Uterus (tissue), 4 donors: ENCODE data around the gene SEC14L6. TPM values are rescaled to one million over a fixed set of nuclear protein-coding genes. Genes with fewer than 3 reads are reported as not detected.
"Not testable (repeated sequence)": the region's sequence is repeated elsewhere in the genome, so short reads cannot be mapped to it uniquely, and the experiment has no call there.

Experiments used
- DNase-seq, 2 donors: peaks; one replicate each; pipeline ENCODE4 v3.0.0-alpha.2; 2019 to 2020
- H3K27ac ChIP-seq, 2 donors: fragments of 200-600 bp; sonication (generic); 1 replicate in 1 of 2; 2 replicates in 1 of 2; pipeline ENCODE4 v1.5.1; 2016 to 2018
- H3K27me3 ChIP-seq, 2 donors: fragments of 200-600 bp; sonication (generic); one replicate each; pipeline ENCODE4 v1.5.1; 2018 to 2019; ENCODE audit warnings: control low read depth in 1 of 2
- H3K36me3 ChIP-seq, 2 donors: fragments of 200-600 bp; sonication (generic); one replicate each; pipeline ENCODE4 v1.5.1; 2019; ENCODE audit warnings: control low read depth in 1 of 2
- H3K4me1 ChIP-seq, 2 donors: fragments of 200-600 bp; sonication (generic); one replicate each; pipeline ENCODE4 v1.5.1; 2018 to 2019; ENCODE audit warnings: control low read depth in 1 of 2
- H3K4me3 ChIP-seq, 2 donors: fragments of 200-600 bp; sonication (generic); 1 replicate in 1 of 2; 2 replicates in 1 of 2; pipeline ENCODE4 v1.5.1; 2018 to 2019; ENCODE audit warnings: mild to moderate bottlenecking in 1 of 2
- H3K9me3 ChIP-seq, 2 donors: fragments of 200-600 bp; sonication (generic); one replicate each; pipeline ENCODE4 v1.5.1; 2019; ENCODE audit warnings: control low read depth in 1 of 2
- CTCF ChIP-seq, 4 experiments: fragments of 200-600 bp in 2 of 4; fragments of 450-650 bp in 2 of 4; sonication (generic) in 2 of 4; IDR thresholded peaks; one replicate each; pipeline ENCODE4 v1.5.1; 2016 to 2019; ENCODE audit warnings: antibody characterized with exemption in 4 of 4, mild to moderate bottlenecking in 2 of 4, moderate library complexity in 1 of 4
- POLR2A ChIP-seq, 2 donors: fragments of 450-650 bp; IDR thresholded peaks; one replicate each; pipeline ENCODE4 v1.6.1; 2016; ENCODE audit warnings: antibody characterized with exemption in 2 of 2, mild to moderate bottlenecking in 1 of 2, moderate library complexity in 1 of 2
- intact Hi-C: fragments of 100-400 bp; cut with DNase I; formaldehyde crosslinking; loops from one replicate; pipeline ENCODE4 v1.15.1; 2023; ENCODE audit warnings: low total_unique reads
- total RNA-seq, 4 donors: library from RNA; depleted of rRNA in 3 of 4; stranded (reverse); fragments of >200 nt in 3 of 4; gene quantifications; one replicate each; pipeline versions ENCODE4 v1.1.0 to v1.2.4, GENCODE V29; 2014 to 2023
- donor health status: DM: yes; HTN: yes; CAD: no.

SEC14L6 gene
- total RNA-seq, 4 donors from 2014 or later, result under 0.01 to 4.8 (median 4.0) TPM; not detected in 1

- H3K36me3 ChIP-seq, result no peaks in the 10 kb centered on the region
- intact Hi-C loops, result no loop called here
- TF ChIP-seq CTCF (IDR thresholded peaks at IDR 0.05) (no peak), POLR2A (IDR thresholded peaks at IDR 0.05) (no peak)
- peak overlapping the region in 1 of 2 donors; percentile 62 for H3K27ac ChIP-seq
- H3K27me3 ChIP-seq, result no peaks in the 10 kb centered on the region
- no peaks in the 10 kb centered on the region for H3K9me3 ChIP-seq
- DNase-seq, result no peak
- no peaks in the 10 kb centered on the region for H3K4me1 ChIP-seq
- H3K4me3 ChIP-seq, result peak overlapping the region; percentile 29 to 43
Observed at GRCh38 chr22:30541961-30542810, 4.4 kb downstream of the SEC14L6 start.

- H3K27ac ChIP-seq, H3K9me3 ChIP-seq, H3K36me3 ChIP-seq, H3K4me1 ChIP-seq, intact Hi-C loops, H3K27me3 ChIP-seq, DNase-seq: not testable (repeated sequence)
- peak overlapping the region in 1 of 2 donors; percentile 43 for H3K4me3 ChIP-seq
Observed at GRCh38 chr22:30541511-30541910, 5.0 kb downstream of the SEC14L6 start.

GRCh38 chr22:30539368-30539767, 7.2 kb downstream of the SEC14L6 start:
- Histone ChIP-seq H3K27ac (no peak overlapping the region), H3K4me3 (no peak overlapping the region), H3K9me3 (no peaks in the 10 kb centered on the region), H3K4me1 (no peaks in the 10 kb centered on the region), H3K36me3 (no peaks in the 10 kb centered on the region), H3K27me3 (no peaks in the 10 kb centered on the region)
- DNase-seq, result no peak
- TF ChIP-seq CTCF (IDR thresholded peaks at IDR 0.05) (no peak), POLR2A (IDR thresholded peaks at IDR 0.05) (no peak)
- intact Hi-C loops, result no loop called here

- intact Hi-C loops, result no loop called here
- no peak for DNase-seq
- H3K27me3 ChIP-seq, result no peaks in the 10 kb centered on the region
- no peak for TF ChIP-seq POLR2A (IDR thresholded peaks at IDR 0.05)
- TF ChIP-seq CTCF (IDR thresholded peaks at IDR 0.05), result no peak
- no peak overlapping the region for H3K4me3 ChIP-seq
- H3K9me3 ChIP-seq, result no peaks in the 10 kb centered on the region
- H3K27ac ChIP-seq, result no peak overlapping the region
- no peaks in the 10 kb centered on the region for H3K36me3 ChIP-seq
- no peaks in the 10 kb centered on the region for H3K4me1 ChIP-seq
Observed at GRCh38 chr22:30538280-30538679, 8.3 kb downstream of the SEC14L6 start.

- Histone ChIP-seq H3K27me3 (no peaks in the 10 kb centered on the region), H3K4me3 (no peak overlapping the region), H3K9me3 (no peaks in the 10 kb centered on the region), H3K36me3 (no peaks in the 10 kb centered on the region), H3K4me1 (no peaks in the 10 kb centered on the region), H3K27ac (no peak overlapping the region)
- no peak for DNase-seq
- intact Hi-C loops, result no loop called here
- no peak for TF ChIP-seq POLR2A (IDR thresholded peaks at IDR 0.05)
- TF ChIP-seq CTCF (IDR thresholded peaks at IDR 0.05), result no peak
Observed at GRCh38 chr22:30537083-30537731, 9.3 kb downstream of the SEC14L6 start.
